NCI-H2196 treated with DMSO at 0.1 percent for 48 hours (cell line): ENCODE results near the gene COL9A1.

ENCODE experiments used
- DNase-seq: peaks from one replicate; lab custom pipeline; 2025; ENCODE audit not compliant: unreplicated experiment; lab: John Stamatoyannopoulos, UW

Gene COL9A1

DNA sequence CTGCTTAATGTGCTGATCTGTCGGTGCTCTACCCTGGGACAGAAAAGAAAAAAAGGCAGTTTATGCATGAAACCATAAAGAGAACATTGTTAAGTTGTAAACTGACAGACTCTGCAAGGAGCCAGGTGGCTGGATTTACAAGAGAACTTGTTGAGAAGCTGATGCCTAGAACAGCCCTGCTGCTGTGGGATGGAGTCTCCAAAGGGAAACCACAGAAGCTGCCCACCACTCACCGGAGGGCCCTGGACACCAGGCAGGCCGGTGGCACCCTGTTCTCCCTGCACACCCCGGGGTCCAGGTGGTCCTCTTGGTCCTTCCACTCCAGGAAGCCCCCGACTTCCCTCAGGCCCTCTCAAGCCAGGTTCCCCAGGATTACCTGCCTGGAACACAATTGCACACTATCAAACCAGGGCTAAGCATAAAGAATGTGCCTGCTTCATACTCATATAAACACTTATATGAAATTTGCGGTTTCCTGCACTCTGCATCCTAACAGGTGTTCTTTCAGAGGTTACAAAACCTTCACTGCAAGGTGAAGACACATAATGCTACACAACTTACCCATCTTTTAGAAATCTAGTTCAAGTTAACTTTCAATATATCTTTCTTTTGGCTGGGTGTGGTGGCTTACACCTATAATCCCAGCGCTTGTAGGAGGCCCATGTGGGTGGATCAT, 68.2 kb downstream of the COL9A1 start:
- no peak for DNase-seq

DNA sequence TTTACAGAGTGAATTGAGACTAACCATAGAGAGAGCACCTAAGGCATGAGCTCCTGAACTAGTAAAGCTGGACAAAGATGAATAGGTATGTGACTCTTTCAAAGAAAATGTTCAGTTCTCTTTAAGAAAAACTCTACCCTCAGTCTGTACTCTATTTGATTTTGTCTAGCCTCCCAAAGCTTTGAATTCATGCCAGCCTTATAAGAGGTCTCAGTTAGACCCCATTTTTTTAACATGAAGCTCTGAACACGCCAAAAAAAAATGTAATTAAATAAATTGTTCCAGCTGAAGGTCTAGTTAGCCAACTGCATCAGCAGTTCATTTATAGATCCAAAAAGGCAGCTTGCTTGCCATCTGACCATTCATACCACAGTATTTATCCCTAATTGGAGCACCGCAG, 71.6 kb downstream of the COL9A1 start:
- no peak for DNase-seq

DNA sequence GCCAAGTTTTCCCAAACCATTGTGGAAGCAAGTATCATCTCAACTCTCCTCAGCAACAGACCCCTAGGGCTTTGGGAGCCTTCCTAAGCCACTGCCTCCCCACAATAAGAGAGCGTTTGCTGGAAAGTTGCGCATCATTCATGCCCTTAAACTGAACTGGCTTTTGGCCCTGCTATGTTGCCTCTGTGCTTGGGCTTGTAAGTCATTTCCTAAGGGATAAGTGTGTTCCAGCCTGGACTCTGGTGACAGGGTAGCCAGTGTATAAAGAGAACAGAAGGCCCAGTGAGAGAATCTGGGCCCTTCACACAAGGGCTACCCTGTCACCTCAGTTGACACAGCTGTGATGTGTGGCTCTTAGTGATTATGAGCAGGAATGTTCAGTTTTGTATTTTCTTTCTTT, 77.8 kb downstream of the COL9A1 start:
- DNase-seq, result no peak

DNA sequence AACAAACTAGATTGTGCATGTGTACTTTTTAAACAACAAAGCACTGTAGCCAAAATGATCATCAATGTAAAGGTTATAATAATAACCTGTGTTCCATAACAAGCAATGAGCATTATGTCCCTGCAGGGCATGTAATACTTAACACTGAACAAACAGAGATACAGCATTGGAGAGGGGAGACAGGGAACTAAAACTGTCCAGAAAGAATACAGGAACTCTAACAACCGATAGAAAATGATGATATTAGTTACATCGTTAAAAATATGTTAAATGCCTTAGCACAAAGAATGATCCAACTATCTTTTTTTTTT, 80.5 kb downstream of the COL9A1 start:
- DNase-seq, result no peak

DNA sequence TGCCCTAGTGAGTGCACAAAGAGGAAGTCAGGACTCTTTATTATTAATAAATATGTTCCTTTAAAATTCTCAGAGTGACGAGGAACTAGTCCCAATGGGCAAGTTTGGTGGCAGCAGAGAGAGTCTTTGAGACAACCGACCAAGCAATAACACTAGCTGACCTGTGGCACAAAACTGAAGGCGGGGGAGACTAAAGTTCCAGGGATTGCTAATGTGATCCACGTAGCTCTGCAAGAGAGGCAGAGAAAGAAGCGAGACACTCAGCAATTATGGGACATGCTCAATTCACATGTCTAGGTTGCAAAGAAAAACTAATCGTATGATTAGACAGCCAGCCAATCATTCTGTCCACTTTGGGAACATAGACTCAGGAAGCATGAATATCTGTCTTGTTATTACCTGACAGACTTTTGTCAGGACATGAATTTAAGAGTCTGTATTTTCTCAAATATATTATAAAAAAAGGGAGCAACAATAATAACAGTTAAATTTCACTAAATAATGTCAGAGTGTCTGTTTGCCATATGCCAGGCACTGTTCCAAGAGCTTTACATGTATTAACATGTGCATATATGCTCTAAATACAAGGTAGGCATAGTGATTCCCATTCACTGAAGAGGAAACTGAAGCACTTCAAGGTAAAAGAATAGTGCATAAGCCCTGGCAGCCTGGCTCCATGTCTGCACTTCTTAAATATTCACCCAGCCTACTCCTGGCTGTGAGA, 81.0 kb downstream of the COL9A1 start:
- no peak for DNase-seq

DNA sequence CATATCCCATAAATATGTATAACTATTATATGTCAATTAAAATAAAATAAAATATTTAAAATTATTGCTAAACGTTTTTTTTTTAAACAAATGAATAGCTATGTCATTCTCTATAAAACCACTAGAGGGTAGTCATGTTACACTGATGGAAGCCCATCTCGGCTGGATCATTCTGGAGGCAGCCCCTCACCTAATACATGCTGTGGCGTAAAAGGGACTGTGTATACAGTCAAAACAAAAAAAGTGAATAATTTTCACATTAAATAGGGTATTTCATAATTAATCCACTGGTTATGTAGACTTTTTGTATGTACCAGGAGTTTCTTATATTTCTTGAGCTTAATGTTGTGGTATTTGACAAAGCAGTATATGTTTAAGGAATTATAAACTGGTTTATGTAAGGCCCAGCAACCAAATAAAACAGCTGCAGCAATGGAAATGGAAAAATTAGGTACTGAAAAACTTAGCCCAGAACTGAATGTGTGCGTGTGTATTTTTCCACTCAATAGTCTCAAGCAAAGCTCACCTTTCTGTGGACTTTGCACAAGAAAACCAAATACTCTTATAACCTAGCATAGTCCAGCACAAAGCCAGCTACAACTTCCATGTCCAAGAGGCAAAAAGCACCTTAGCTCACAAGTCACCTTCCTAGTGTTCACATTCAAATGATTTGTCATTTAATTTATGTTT, 81.7 kb downstream of the COL9A1 start:
- no peak for DNase-seq

DNA sequence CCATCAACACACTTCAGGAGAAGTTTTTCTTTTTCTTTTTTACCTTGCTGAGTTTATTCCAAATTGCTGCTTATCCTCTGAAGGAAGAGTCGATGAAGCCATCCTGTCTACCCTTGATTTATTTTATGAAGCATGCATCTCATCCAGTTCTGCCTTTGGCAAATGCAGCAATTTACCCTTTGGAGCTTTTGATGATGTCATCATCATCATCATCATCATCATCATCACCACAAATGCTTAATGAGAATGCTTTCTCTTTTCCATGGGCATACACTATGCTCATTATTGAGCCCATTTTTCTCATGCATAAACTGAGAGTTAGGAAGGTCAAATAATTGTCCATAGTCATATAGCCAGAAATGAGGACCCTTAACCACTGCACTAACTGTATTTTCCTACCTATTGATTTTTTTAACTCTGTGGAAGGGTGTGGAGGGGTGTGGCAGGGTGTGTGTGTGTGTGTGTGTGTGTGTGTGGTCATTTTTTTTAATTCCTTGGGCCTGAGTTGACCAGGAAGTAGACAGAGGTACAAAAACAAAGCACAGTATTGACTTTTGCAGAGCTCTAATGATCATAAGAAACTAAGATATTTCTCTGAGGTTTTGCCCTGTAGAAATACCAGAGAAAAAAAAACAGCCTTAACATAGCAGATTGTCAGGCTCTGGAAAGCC, 82.8 kb downstream of the COL9A1 start:
- no peak for DNase-seq

DNA sequence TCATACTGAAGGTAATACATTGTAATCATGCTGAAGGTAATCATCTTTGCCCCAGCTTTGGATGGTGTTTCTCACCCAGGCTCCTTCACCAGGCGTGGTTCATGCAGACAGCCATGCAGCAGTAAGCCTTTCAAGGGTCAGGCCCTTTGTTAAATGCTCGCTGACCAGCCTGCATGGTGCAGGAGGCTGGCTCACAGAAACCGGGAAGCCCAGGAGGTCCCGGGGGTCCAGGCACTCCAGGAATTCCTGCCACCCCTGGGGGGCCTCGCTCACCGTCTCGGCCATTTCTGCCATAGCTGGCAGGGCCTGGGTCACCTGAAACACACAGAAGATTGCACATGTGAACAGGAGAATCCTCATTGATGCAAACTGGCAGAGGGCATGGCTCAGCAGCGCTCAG, 86.1 kb downstream of the COL9A1 start:
- DNase-seq, result no peak

DNA sequence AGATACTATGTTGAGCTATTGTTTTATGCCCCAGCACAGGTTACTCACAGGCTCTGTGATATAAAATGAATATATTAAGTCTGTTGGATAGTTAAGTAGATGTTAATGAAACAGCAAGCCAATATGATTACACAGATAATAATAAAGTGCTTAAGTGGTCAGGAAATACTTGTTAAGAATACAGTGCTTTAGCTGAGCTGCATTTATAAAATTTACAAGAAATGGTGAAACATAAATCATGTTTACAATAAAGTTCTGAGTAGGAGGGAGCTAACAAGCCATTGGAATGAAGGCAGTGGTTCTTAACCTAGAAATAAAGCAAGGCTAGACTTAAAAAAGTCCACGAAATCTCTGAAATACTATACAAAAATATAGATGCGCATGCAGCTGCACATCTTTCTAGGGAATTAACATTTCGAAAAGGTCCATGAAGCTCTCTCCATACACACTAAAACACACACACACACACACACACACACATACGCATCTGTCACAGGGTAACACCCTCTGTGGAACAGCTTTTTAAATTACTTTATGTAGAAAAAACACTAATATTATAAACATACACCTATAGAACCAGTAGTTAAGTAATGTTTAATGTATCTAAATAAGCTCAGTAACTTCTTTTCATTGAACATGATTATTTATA, 87.3 kb downstream of the COL9A1 start:
- DNase-seq, result no peak

DNA sequence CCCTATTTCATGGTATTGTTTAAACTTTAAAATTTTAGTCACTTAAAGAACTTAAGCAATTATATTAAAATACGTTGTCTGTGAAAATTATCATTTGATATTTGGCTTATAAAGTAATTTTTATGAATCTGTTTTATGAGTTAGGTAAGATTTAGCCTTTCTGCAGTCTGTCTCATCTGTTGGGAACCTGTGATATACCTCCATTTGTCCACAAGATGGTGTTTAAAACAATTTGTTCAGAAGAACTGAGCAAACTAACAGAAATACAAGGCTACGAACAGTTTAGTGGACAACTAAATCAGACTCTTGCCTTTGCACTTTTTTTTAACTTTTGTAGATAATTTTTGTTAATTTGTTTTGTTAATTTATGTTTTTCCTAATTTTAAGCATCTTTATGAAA, 92.4 kb downstream of the COL9A1 start:
- DNase-seq, result no peak

DNA sequence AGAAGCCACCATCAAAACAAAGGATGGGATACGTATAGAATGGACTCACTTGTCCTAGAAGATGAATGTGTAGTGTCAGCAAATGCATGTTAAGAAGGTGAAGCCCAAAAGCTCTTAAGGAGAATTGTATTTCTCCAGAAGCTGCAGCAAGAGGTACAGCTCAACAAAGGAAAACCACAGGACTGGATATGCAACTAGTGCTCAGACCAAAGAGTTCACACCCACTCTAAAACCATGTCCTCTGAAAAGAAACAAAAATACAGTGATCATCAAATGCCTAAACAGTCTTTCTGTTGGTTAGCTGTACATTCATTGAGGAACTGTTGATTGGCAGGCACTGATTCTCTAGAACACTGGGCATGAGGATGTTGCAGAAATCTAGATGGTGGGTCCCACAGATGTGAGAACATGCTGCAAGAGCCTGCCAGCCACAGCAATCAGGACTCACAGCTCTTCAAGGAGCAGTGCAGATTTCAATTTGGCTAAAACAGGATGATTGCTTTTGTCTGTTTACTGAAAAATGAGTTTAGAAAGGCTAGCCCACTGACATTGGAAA, 94.6 kb downstream of the COL9A1 start:
- no peak for DNase-seq

DNA sequence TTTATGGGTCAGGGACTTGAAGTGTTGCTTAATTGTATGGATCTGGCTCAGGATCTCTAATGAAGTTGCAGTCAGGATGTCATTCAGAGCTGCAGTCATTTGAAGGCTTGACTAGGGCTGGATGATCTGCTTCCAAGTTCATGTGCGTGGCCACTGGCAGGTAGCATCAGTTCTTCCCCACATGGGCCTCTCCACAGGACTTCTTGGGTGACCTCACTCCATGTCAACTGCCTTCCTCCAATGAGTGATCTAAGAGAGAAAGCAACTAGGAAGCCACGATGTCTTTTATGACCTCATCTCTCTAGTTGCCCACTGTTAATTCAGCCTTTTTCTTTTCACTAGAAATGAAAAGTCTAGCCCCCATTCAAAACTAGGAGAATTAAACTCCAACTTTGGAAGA, 104.1 kb downstream of the COL9A1 start:
- DNase-seq, result no peak

DNA sequence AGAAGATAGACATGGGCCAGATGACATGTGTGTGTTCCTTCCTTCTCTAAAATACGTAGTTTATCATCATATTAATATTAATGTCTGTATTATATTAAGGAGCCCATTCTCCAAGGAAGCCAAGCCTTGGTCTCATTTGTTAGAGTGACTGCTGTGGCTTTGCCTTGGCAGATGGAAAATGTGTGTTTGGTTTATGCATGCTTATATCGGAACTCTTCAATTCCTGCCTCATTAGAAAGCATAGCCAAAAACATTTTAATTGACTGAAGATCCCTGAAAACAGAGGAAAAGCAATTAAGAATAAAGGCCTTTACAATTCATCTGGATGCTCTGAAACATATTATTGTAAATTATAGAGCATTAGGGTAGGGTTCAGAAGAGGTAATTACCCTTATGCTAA, 106.4 kb downstream of the COL9A1 start:
- DNase-seq, result no peak

DNA sequence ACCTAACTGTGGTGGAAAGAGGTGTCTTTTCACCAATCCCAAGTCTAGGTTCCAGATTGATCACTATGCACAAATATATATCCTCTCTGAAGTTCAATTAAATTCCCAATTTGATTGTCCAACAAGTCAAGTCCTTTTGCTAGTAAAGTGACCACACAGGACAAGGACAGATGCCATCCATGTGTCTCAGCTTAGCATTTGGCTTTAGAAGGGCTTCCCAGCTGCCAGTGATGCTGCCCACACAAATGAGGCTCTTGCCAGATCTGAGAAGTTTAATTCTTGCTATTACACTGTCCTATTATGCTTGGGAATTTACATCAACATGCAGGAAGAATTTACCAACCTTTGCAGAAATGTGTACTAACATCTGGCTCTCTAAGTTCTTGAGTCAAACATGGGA, 108.5 kb downstream of the COL9A1 start:
- no peak for DNase-seq

DNA sequence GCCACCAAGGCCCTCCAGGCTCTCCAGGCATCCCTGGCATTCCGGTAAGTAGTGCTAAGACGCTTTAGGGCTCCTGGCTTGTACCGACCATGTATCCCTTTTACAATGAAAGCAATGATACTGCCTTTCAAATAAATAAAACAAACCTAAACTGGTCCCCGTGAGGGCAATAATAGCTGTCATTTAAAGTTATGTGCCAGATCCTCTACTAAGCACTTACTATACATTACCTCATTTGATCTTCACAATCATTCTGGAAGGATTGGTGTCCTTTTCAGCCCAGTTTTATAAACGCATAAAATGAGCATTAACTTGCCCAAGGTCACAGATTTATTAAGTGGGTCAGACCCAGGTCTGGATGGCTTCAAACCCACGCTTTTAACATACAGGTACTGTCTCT, 114.7 kb downstream of the COL9A1 start:
- no peak for DNase-seq

DNA sequence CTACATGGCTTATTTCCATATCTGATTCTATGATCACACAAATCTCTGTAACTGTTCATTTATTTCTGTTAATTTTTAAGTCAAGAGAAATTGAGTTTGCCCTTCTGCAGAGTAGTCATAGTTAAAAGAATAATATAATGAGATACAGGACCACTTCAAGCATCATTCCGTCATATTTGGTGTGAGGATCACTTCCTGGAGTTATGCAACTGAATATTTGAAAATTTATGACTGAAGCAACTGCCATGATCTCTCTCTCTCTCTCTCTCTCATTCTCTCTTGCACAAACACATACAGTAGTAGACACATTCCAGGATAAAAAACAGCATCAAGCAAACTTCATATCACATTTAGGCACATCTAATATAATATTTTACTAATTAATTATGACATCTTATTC, 116.4 kb downstream of the COL9A1 start:
- no peak for DNase-seq

DNA sequence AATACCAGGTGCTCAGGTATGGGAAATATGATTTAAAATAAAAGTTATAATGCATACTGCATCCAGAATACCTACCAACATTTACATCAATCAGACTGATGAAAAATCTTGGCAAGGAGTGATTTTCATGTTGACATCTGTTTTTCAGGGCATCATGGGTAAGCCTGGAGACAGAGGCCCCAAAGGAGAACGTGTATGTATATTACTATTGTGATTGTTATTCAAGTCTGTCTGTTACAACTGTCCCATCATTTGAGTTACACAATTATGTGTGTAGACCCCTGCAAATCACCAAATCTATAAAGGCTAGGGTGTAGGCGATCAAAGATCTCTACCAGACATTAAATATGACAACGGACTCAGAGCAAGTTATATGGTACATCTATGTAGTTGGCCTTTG, 118.2 kb downstream of the COL9A1 start:
- DNase-seq, result no peak

DNA sequence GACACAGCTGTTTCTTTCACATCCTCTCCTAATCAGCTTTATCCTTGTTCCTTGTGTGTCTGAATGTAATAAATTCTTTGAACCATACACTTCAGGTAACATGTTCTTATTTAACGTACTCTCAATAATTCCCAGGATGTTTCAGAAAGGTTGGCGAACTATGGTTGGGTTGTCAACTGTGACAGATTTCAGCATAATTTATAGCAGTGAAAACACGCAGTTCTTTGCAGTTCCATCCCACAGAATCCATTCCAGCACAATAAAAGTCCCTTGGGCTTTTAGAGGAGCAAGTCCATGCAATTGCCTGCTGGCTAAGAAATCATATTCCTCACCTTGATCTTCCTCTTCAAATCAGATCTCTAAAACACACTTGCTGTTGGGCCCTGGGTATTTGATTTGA, 119.3 kb downstream of the COL9A1 start:
- no peak for DNase-seq

DNA sequence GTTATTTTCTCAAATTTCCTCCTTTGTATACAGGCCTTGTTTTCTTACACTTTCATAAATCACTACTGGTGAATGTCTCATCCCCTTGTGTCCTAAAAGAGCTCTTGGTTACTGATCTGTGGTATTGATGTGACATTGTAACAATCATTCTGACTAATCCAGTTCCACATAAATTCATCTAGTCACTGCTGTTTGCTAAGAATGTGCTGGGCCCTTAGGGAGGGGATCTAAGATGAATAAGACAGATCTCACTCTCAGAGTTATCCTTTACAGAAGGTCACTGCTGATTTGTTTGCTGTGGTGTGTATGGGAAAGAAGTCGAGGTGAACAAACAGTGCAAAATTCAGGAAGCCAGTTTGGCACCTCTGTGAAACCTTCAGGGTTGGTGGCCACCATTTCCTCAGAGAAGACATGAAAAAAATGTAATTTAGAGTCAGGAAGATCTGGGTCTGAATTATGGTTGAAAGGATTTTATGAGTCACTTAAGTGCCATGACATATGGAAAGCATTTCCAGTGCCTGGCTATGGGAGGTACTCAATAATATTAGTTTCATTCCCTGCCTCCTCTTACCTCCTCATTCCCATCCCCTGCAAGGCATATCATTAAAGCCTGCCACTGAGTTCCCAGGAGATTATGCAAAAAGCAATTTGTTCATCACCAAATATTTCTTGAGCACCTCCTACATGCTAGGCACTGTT, 121.8 kb downstream of the COL9A1 start:
- DNase-seq, result no peak

DNA sequence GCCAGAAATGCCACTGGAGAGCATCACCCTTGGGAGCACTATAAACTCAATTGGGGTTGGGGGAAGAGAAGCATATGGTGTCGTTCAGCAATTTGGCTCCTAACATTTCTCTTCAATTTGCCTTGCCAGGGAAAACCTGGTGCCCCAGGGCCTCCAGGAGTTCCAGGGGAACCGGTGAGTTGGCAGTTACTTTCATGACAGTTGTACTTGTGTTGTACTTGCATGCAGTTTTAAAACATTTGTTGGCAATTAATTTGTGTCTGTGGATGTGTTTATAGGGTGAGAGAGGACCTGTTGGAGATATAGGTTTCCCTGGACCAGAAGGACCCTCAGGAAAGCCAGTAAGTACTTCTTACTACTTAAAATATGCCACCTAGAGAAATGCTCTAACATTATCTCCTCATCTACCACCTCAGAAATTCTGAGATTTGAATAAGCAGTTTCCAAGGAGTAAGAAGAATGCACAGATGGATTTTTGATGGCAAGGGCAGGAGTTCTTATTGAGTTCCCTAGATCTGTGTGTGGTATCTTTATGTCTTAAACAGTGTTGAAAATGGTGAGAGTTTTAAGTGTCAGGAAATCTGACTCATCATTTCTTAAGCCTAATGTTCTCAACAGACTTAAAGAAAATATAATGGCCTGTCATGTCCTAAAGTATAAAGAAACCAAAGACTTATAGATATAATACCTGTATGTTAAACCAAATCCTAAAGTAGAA, 122.5 kb downstream of the COL9A1 start:
- no peak for DNase-seq
